ENCODE results near the gene FGFR4.

The FGFR4 gene

GRCh38 chr5:177077335-177077734, 9.4 kb upstream of the FGFR4 start:
- no peak overlapping the region for H3K4me2 ChIP-seq
- no peaks in the 10 kb centered on the region for H4K20me1 ChIP-seq
- H3K27me3 ChIP-seq, result no peaks in the 10 kb centered on the region
- no peak overlapping the region for H3K4me3 ChIP-seq
- H3K9ac ChIP-seq, result no peak overlapping the region
- no peak overlapping the region for H3K27ac ChIP-seq
- peaks cover 1 to 14% (median 11%) of the 10 kb centered on the region in 10 experiments; a peak in 19 of 20 replicates for H3K4me1 ChIP-seq
- no peaks in the 10 kb centered on the region for H3K9me3 ChIP-seq (replicated peaks in 1 of 11)
- peaks cover 0 to 15% (median 4%) of the 10 kb centered on the region in 11 experiments; a peak in 8 of 22 replicates for H3K36me3 ChIP-seq
- no peak for TF ChIP-seq Cebpa-rat (IDR thresholded peaks at IDR 0.05)

DNA sequence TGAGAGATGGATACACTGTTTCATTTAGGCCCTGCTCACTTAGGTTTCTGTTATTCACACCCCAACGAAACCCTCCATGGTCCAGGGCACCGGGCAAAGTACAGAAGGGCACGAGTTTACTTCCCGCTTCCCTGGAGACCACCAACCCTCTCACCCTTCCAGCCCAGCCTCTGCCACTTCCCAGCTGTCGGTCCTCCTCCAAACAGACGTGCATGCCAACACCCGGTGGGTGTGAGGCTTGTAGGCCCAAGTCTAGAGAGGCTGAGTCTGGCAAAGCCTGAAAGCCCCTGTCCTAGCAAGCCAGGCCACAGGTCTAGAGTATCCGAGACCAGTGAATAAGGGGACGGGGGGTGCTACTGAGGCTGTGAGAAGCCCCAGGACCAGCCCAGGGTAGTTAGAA, 7.1 kb upstream of the FGFR4 start:
- Histone ChIP-seq H3K4me3 (no peak overlapping the region), H4K20me1 (no peaks in the 10 kb centered on the region), H3K9me3 (replicated peaks in 1 of 11) (no peaks in the 10 kb centered on the region), H3K36me3 (peaks cover 0 to 5% (median 0%) of the 10 kb centered on the region in 11 experiments; a peak in 1 of 22 replicates), H3K9ac (no peak overlapping the region), H3K4me2 (peak overlapping the region in 5 of 11 experiments; percentile 2 to 39 (median 7); a peak in 4 of 22 replicates), H3K27ac (peak overlapping the region in 1 of 11 experiments; percentile 21; a peak in 1 of 22 replicates), H3K4me1 (peaks cover 0 to 18% (median 9%) of the 10 kb centered on the region in 10 experiments; a peak in 17 of 20 replicates), H3K27me3 (no peaks in the 10 kb centered on the region)
- TF ChIP-seq Cebpa-rat (IDR thresholded peaks at IDR 0.05), result no peak

GRCh38 chr5:177080265-177080664, 6.5 kb upstream of the FGFR4 start:
- no peak for TF ChIP-seq Cebpa-rat (IDR thresholded peaks at IDR 0.05)
- Histone ChIP-seq H3K9me3 (replicated peaks in 1 of 11) (no peaks in the 10 kb centered on the region), H3K27me3 (no peaks in the 10 kb centered on the region), H3K4me3 (no peak overlapping the region), H4K20me1 (0 out of 22 replicates have a peak, but pooled peaks cover 0 to under 1% (median 0%) of the 10 kb centered on the region in 11 experiments), H3K36me3 (peaks cover 0 to 4% (median 0%) of the 10 kb centered on the region in 11 experiments; a peak in 1 of 22 replicates), H3K9ac (no peak overlapping the region), H3K4me2 (no peak overlapping the region), H3K27ac (no peak overlapping the region), H3K4me1 (peaks cover 0 to 24% (median 15%) of the 10 kb centered on the region in 10 experiments; a peak in 18 of 20 replicates)

GRCh38 chr5:177081859-177082258, 4.9 kb upstream of the FGFR4 start:
- Histone ChIP-seq H3K4me2 (no peak overlapping the region), H3K4me3 (no peak overlapping the region), H3K27me3 (no peaks in the 10 kb centered on the region), H3K36me3 (no peaks in the 10 kb centered on the region), H3K9ac (no peak overlapping the region), H3K27ac (no peak overlapping the region), H3K4me1 (peaks cover 0 to 36% (median 28%) of the 10 kb centered on the region in 10 experiments; a peak in 18 of 20 replicates), H3K9me3 (replicated peaks in 1 of 11) (no peaks in the 10 kb centered on the region), H4K20me1 (peaks cover 0 to 11% (median 0%) of the 10 kb centered on the region in 11 experiments; a peak in 2 of 22 replicates)
- TF ChIP-seq Cebpa-rat (IDR thresholded peaks at IDR 0.05), result no peak

GRCh38 chr5:177083357-177083756, 3.4 kb upstream of the FGFR4 start:
- H3K27ac ChIP-seq, result no peak overlapping the region
- TF ChIP-seq Cebpa-rat (IDR thresholded peaks at IDR 0.05), result no peak
- H3K4me2 ChIP-seq, result no peak overlapping the region
- peaks cover 0 to 48% (median 39%) of the 10 kb centered on the region in 10 experiments; a peak in 18 of 20 replicates for H3K4me1 ChIP-seq
- H3K9ac ChIP-seq, result no peak overlapping the region
- H3K9me3 ChIP-seq (replicated peaks in 1 of 11), result no peaks in the 10 kb centered on the region
- H3K36me3 ChIP-seq, result no peaks in the 10 kb centered on the region
- H3K27me3 ChIP-seq, result peaks cover 0 to 8% (median 0%) of the 10 kb centered on the region in 11 experiments; a peak in 3 of 22 replicates
- H3K4me3 ChIP-seq, result no peak overlapping the region
- peaks cover 0 to 11% (median 0%) of the 10 kb centered on the region in 11 experiments; a peak in 3 of 22 replicates for H4K20me1 ChIP-seq

DNA sequence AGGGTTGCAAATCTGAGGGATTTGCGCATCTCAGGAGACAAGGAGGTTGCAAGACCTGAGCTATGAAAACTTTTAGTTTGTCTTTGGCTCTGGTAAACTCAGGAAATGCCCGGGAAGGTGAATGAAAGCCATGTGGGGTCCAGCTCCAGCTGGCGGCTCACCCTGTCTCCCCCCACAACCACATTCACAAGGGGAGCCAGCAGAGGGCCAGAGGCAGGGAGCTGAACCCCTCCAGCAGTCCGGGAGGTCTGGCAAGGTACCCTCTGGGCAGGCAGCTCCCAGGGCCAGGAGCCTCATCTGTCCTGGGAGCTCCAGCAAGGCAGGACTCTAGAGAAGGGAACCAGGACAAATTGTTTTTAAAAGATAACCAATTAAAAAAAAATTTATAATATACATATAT, 2.5 kb upstream of the FGFR4 start:
- TF ChIP-seq Cebpa-rat (IDR thresholded peaks at IDR 0.05), result no peak

DNA sequence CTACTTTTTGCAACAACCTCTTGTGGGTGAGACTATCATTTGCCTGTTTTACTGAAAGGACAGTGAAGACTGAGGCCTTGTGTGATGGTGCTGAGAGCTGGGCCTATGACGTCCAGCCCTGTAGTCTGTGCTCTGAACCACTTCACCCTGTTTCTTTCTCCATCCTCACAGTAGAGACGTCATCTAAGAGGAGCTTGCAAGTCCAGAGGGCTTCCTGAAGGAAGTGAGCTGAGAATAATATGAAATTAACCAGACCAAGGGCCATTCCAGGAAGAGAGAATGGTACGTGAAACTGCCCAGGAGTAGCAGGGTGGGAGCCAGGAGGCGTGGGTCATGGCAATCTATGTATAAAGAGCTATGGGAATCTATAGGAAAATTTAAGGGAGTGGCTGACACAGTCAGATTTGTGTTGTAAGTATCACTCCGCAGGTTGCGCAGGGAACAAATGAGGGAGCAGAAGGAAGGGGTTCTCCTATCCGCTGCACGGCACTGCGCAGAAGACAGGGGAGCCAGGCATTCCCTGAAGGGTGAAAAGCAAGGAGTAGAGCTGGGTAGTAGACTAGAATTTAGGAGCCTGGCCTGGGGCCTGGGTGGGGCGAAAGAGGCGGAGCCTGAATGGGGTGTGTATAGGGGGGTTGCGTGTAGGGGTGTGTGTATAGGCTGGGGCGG, 596 bp upstream of the FGFR4 start:
- H3K36me3 ChIP-seq, result no peaks in the 10 kb centered on the region
- H3K4me1 ChIP-seq, result peaks cover 15 to 59% (median 54%) of the 10 kb centered on the region in 10 experiments
- peak overlapping the region in 9 of 11 experiments; percentile 3 to 78 (median 56); a peak in 12 of 22 replicates for H3K4me2 ChIP-seq
- H3K9me3 ChIP-seq (replicated peaks in 1 of 11), result no peaks in the 10 kb centered on the region
- no peak overlapping the region for H3K4me3 ChIP-seq
- peaks cover 0 to 30% (median 0%) of the 10 kb centered on the region in 11 experiments; a peak in 4 of 22 replicates for H4K20me1 ChIP-seq
- H3K27ac ChIP-seq, result peak overlapping the region in 3 of 11 experiments; percentile 18 to 28 (median 27); a peak in 4 of 22 replicates
- peak overlapping the region in 2 of 11 experiments; percentile 1 to 8; a peak in 2 of 22 replicates for H3K9ac ChIP-seq
- TF ChIP-seq Cebpa-rat (IDR thresholded peaks at IDR 0.05), result no peak
- peaks cover 0 to 8% (median 0%) of the 10 kb centered on the region in 11 experiments; a peak in 3 of 22 replicates for H3K27me3 ChIP-seq

More for the DNA sequence above, 2.5 kb upstream of the FGFR4 start:
- Histone ChIP-seq H3K9ac (peak overlapping the region in 1 of 11 experiments; percentile 35; a peak in 1 of 22 replicates), H3K4me2 (peak overlapping the region in 6 of 11 experiments; percentile 4 to 47 (median 26); a peak in 9 of 22 replicates), H3K27me3 (peaks cover 0 to 8% (median 0%) of the 10 kb centered on the region in 11 experiments; a peak in 3 of 22 replicates), H3K36me3 (no peaks in the 10 kb centered on the region), H3K9me3 (replicated peaks in 1 of 11) (no peaks in the 10 kb centered on the region), H4K20me1 (peaks cover 0 to 12% (median 0%) of the 10 kb centered on the region in 11 experiments; a peak in 4 of 22 replicates), H3K4me1 (peaks cover 7 to 53% (median 47%) of the 10 kb centered on the region in 10 experiments), H3K27ac (no peak overlapping the region), H3K4me3 (no peak overlapping the region)

GRCh38 chr5:177087398-177088005, 787 bp downstream of the FGFR4 start:
- no peaks in the 10 kb centered on the region for H3K36me3 ChIP-seq
- peaks cover 15 to 59% (median 54%) of the 10 kb centered on the region in 10 experiments for H3K4me1 ChIP-seq
- H3K27me3 ChIP-seq, result peaks cover 0 to 8% (median 0%) of the 10 kb centered on the region in 11 experiments; a peak in 3 of 22 replicates
- H3K27ac ChIP-seq, result peak overlapping the region in 8 of 11 experiments; percentile 43 to 67 (median 58); a peak in 13 of 22 replicates
- H4K20me1 ChIP-seq, result peaks cover 0 to 36% (median 0%) of the 10 kb centered on the region in 11 experiments; a peak in 4 of 22 replicates
- H3K4me3 ChIP-seq, result peak overlapping the region; percentile 49 to 67 (median 55)
- peak overlapping the region; percentile 40 to 75 (median 66); a peak in 20 of 22 replicates for H3K9ac ChIP-seq
- no peaks in the 10 kb centered on the region for H3K9me3 ChIP-seq (replicated peaks in 1 of 11)
- peak overlapping the region; percentile 67 to 98 (median 86) for H3K4me2 ChIP-seq
- no peak for TF ChIP-seq Cebpa-rat (IDR thresholded peaks at IDR 0.05)
